ENCODE data around the gene ZSCAN10. TPM values are rescaled to one million over a fixed set of nuclear protein-coding genes. Genes with fewer than 3 reads are reported as not detected.
"Not testable (repeated sequence)": the region's sequence is repeated elsewhere in the genome, so short reads cannot be mapped to it uniquely, and the experiment has no call there.

The ZSCAN10 gene
- total RNA-seq, 1 donor: not detected

GRCh38 chr16:3140603-3141427, 41.7 kb upstream of the ZSCAN10 start:
- TF ChIP-seq, protein P1, sequence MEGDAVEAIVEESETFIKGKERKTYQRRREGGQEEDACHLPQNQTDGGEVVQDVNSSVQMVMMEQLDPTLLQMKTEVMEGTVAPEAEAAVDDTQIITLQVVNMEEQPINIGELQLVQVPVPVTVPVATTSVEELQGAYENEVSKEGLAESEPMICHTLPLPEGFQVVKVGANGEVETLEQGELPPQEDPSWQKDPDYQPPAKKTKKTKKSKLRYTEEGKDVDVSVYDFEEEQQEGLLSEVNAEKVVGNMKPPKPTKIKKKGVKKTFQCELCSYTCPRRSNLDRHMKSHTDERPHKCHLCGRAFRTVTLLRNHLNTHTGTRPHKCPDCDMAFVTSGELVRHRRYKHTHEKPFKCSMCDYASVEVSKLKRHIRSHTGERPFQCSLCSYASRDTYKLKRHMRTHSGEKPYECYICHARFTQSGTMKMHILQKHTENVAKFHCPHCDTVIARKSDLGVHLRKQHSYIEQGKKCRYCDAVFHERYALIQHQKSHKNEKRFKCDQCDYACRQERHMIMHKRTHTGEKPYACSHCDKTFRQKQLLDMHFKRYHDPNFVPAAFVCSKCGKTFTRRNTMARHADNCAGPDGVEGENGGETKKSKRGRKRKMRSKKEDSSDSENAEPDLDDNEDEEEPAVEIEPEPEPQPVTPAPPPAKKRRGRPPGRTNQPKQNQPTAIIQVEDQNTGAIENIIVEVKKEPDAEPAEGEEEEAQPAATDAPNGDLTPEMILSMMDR (IDR thresholded peaks at IDR 0.05; ENCODE audit: insufficient read depth, low read depth, low read length): no peak
- H3K4me3 ChIP-seq (ENCODE audit: low read depth, low read length): no peak overlapping the region
- no peak for DNase-seq (ENCODE audit: low read depth)

- DNase-seq (ENCODE audit: low read depth); H3K4me3 ChIP-seq (ENCODE audit: low read depth, low read length): not testable (repeated sequence)
Observed at GRCh38 chr16:3139561-3139960, 40.5 kb upstream of the ZSCAN10 start.

DNA sequence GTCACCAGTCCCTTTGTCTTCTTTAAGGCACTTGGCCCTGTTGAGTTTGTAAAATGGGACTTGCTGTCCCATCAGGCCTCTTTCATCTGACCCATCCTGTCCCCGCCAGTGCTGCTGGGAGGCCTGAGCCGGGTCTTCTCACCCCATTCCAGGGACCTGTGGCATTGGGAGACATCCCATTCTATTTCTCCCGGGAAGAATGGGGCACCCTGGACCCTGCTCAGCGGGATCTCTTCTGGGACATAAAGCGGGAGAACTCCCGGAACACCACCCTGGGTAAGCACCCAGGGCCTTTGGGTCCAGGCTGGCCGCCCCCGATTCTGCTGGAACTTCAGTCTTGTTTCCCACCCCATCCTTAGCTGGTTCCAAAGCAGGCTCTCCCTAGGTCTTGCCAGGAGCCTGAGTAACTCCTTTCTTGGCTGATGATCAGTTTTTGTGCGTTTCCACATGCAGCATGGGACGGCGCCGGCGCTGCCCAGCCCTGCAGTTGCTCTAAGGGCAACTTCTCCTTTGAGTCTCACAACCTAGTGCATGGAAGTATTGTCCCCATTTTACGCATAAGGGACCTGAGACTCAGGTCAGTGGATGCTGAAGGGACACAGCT, 39.8 kb upstream of the ZSCAN10 start:
- no peak overlapping the region for H3K4me3 ChIP-seq (ENCODE audit: low read depth, low read length)
- no peak for DNase-seq (ENCODE audit: low read depth)
- TF ChIP-seq, protein P1 (IDR thresholded peaks at IDR 0.05; ENCODE audit: insufficient read depth, low read depth, low read length): no peak

- TF ChIP-seq, protein P1 (IDR thresholded peaks at IDR 0.05; ENCODE audit: insufficient read depth, low read depth, low read length): no peak
- DNase-seq (ENCODE audit: low read depth): no peak
- no peak overlapping the region for H3K4me3 ChIP-seq (ENCODE audit: low read depth, low read length)
Observed at GRCh38 chr16:3138342-3138741, 39.2 kb upstream of the ZSCAN10 start.

DNA sequence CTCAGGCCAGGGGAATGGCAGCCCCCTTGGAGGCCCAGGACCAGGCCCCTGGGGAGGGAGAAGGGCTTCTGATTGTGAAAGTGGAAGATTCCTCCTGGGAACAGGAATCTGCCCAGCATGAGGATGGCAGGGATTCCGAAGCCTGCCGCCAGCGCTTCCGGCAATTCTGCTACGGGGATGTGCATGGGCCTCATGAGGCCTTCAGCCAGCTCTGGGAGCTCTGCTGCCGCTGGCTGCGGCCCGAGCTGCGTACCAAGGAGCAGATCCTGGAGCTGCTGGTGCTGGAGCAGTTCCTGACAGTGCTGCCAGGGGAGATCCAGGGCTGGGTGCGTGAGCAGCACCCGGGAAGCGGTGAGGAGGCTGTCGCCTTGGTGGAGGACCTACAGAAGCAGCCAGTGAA, 38.2 kb upstream of the ZSCAN10 start:
- no peak for DNase-seq (ENCODE audit: low read depth)
- TF ChIP-seq, protein P1 (IDR thresholded peaks at IDR 0.05; ENCODE audit: insufficient read depth, low read depth, low read length): no peak
- no peak overlapping the region for H3K4me3 ChIP-seq (ENCODE audit: low read depth, low read length)

DNA sequence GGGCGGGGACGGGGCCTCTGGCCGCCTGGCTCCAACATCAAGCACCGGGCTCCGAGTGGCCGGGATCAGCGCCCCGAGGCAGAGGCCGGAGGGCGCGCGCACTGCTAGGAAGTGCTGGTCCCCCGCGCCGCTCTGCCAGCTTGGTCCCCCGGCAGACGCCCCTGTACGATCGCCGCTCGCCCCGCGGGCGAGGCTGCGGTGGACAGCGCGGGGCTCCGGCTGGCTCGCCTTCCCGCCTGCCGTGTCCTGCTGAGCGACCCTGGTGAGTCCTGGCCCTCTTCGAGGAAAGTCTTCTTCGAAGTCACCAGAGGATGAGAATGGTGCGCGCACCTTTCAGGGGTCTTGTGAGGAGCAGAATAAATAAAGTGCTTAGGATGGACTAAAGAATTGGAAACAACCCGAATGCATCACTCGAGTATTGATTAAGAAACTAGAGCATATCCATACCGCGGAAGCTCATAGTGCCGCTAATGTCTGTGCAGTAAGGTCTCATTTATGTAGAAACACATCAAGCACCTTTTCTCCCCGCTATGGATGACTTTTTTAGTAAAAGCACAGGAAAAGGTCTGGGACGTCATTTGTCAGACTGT, 36.1 kb upstream of the ZSCAN10 start:
- H3K4me3 ChIP-seq (ENCODE audit: low read depth, low read length): peak overlapping the region; percentile 79
- no peak for DNase-seq (ENCODE audit: low read depth)
- TF ChIP-seq, protein P1 (IDR thresholded peaks at IDR 0.05; ENCODE audit: insufficient read depth, low read depth, low read length): no peak

All from fibroblast of villous mesenchyme (primary cell).